ENCODE measurements around the gene ARRDC2. TPM values are rescaled to one million over a fixed set of nuclear protein-coding genes. Genes with fewer than 3 reads are reported as not detected.
"Not testable (repeated sequence)": the region's sequence is repeated elsewhere in the genome, so short reads cannot be mapped to it uniquely, and the experiment has no call there.

ARRDC2 gene
- total RNA-seq, 1 donor from 2014 or later: 15.4 TPM

GRCh38 chr19:18023622-18024251 is 15.8 kb downstream of the ARRDC2 start:
- no peak for TF ChIP-seq CTCF (IDR thresholded peaks at IDR 0.05)
- Mint-ChIP-seq H3K9me3 (ENCODE audit: unreplicated experiment) (no peaks in the 10 kb centered on the region), H3K4me1 (ENCODE audit: unreplicated experiment) (peaks cover 52% of the 10 kb centered on the region), H3K27me3 (ENCODE audit: unreplicated experiment) (no peaks in the 10 kb centered on the region), H3K36me3 (ENCODE audit: unreplicated experiment) (no peaks in the 10 kb centered on the region), H3K4me3 (ENCODE audit: unreplicated experiment) (no peak overlapping the region), H3K27ac (ENCODE audit: unreplicated experiment) (peak overlapping the region; percentile 65)
- DNase-seq (ENCODE audit: extremely low spot score, unreplicated experiment): no peak

GRCh38 chr19:18027151-18027550 is 19.2 kb downstream of the ARRDC2 start:
- TF ChIP-seq CTCF (IDR thresholded peaks at IDR 0.05): no peak
- Mint-ChIP-seq H3K27me3 (ENCODE audit: unreplicated experiment) (no peaks in the 10 kb centered on the region), H3K36me3 (ENCODE audit: unreplicated experiment) (no peaks in the 10 kb centered on the region)

GRCh38 chr19:18029617-18030338 is 21.8 kb downstream of the ARRDC2 start:
- H3K36me3 Mint-ChIP-seq (ENCODE audit: unreplicated experiment): no peaks in the 10 kb centered on the region
- H3K9me3 Mint-ChIP-seq (ENCODE audit: unreplicated experiment): no peaks in the 10 kb centered on the region

More at GRCh38 chr19:18027151-18027550, 19.2 kb downstream of the ARRDC2 start:
- Mint-ChIP-seq H3K9me3 (ENCODE audit: unreplicated experiment) (no peaks in the 10 kb centered on the region), H3K4me1 (ENCODE audit: unreplicated experiment) (peaks cover 30% of the 10 kb centered on the region), H3K4me3 (ENCODE audit: unreplicated experiment) (no peak overlapping the region), H3K27ac (ENCODE audit: unreplicated experiment) (no peak overlapping the region)
- DNase-seq (ENCODE audit: extremely low spot score, unreplicated experiment): no peak

GRCh38 chr19:18031401-18031800 is 23.4 kb downstream of the ARRDC2 start:
- H3K36me3 Mint-ChIP-seq (ENCODE audit: unreplicated experiment); H3K27ac Mint-ChIP-seq (ENCODE audit: unreplicated experiment); H3K9me3 Mint-ChIP-seq (ENCODE audit: unreplicated experiment); H3K4me1 Mint-ChIP-seq (ENCODE audit: unreplicated experiment); H3K27me3 Mint-ChIP-seq (ENCODE audit: unreplicated experiment); H3K4me3 Mint-ChIP-seq (ENCODE audit: unreplicated experiment); DNase-seq (ENCODE audit: extremely low spot score, unreplicated experiment): not testable (repeated sequence)

More at GRCh38 chr19:18029617-18030338, 21.8 kb downstream of the ARRDC2 start:
- no peak overlapping the region for H3K27ac Mint-ChIP-seq (ENCODE audit: unreplicated experiment)
- no peak for TF ChIP-seq CTCF (IDR thresholded peaks at IDR 0.05)
- peaks cover 7% of the 10 kb centered on the region for H3K4me1 Mint-ChIP-seq (ENCODE audit: unreplicated experiment)
- DNase-seq (ENCODE audit: extremely low spot score, unreplicated experiment): no peak
- no peak overlapping the region for H3K4me3 Mint-ChIP-seq (ENCODE audit: unreplicated experiment)
- no peaks in the 10 kb centered on the region for H3K27me3 Mint-ChIP-seq (ENCODE audit: unreplicated experiment)

GRCh38 chr19:18032102-18032501 is 24.1 kb downstream of the ARRDC2 start:
- H3K4me3 Mint-ChIP-seq (ENCODE audit: unreplicated experiment); H3K27ac Mint-ChIP-seq (ENCODE audit: unreplicated experiment); H3K27me3 Mint-ChIP-seq (ENCODE audit: unreplicated experiment): not testable (repeated sequence)

GRCh38 chr19:18041054-18041453 is 33.1 kb downstream of the ARRDC2 start:
- H3K36me3 Mint-ChIP-seq (ENCODE audit: unreplicated experiment): no peaks in the 10 kb centered on the region
- no peak overlapping the region for H3K27ac Mint-ChIP-seq (ENCODE audit: unreplicated experiment)
- no peak overlapping the region for H3K4me3 Mint-ChIP-seq (ENCODE audit: unreplicated experiment)
- TF ChIP-seq CTCF (IDR thresholded peaks at IDR 0.05): no peak
- H3K4me1 Mint-ChIP-seq (ENCODE audit: unreplicated experiment): peaks cover 26% of the 10 kb centered on the region
- H3K27me3 Mint-ChIP-seq (ENCODE audit: unreplicated experiment): peaks cover 15% of the 10 kb centered on the region
- no peak for DNase-seq (ENCODE audit: extremely low spot score, unreplicated experiment)
- no peaks in the 10 kb centered on the region for H3K9me3 Mint-ChIP-seq (ENCODE audit: unreplicated experiment)

More at GRCh38 chr19:18032102-18032501, 24.1 kb downstream of the ARRDC2 start:
- not testable (repeated sequence) for H3K4me1 Mint-ChIP-seq (ENCODE audit: unreplicated experiment); DNase-seq (ENCODE audit: extremely low spot score, unreplicated experiment); H3K9me3 Mint-ChIP-seq (ENCODE audit: unreplicated experiment); H3K36me3 Mint-ChIP-seq (ENCODE audit: unreplicated experiment)

Measured in osteocyte (in vitro differentiated cells).